Femur (tissue), 1 donor: ENCODE results near the gene ZNF777.
"Not testable (repeated sequence)": the region's sequence is repeated elsewhere in the genome, so short reads cannot be mapped to it uniquely, and the experiment has no call there.

Experiments
- DNase-seq: peaks from one replicate; pipeline ENCODE4 v3.0.0-alpha.2; 2017

ZNF777 gene

DNA sequence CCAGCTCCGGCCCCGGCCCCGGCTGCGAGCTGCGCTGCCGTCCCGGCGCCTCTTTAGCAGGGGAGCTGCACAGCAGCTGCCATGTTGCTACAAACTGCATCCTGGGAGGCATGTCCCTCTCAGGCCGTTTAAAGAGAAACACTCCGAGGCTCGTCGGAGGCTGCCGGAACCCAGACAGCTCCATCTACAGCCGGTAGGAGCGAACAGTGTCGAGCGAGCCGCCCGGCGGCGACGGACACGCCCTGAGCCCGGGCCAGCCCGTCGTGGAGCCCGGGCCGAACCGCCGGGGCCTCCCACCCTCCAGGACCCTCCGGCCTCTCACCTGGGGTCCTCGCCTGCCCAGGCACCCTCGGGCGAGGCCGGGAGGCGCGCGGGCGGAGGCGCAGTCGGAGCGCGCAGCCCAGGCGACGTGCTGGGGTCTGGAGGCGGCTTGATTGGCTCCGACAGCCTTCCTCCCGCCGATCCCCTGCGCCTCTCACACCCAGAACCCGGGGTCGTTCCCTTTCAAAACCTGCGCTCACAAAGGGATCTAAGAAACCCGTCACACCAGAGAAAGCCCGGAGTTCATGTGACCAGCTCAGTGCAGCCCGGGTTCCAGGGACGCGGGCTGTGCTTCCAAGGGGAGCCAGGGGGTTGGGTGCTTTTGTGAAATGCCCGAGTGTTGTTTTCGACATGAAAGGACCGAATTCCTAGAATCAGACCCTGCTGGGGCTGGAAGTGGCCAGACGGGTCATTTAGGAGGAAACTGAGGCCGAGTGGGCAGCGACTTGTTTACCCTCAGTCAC lies at the start of gene ZNF777:
TSS of gene ZNF777 (minus strand) at position 570 of the 785 bp plus-strand sequence. CDS start 5,040 bp downstream, outside the sequence.
- peak; percentile 91 for DNase-seq

- no peak for DNase-seq
Measured at GRCh38 chr7:149510248-149510647, 49.4 kb upstream of the ZNF777 start.

DNA sequence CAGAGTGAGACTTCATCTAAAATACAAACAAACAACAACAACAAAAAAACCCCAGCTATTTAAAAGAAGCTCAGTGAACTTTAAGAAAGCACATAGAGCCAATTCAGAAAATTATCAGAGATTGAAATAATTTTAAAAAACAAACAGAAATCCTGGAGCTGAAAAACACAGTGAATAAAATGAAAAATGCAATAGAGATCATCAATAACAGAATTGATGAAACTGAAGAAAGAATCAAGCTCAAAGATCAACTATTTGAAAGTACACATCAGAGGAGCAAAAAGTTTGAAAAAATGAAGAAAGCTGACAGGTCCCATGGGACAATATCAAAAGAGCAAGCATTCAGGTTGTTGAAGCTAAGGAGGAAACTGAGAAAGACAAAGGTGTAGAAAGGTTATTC lies 48.9 kb upstream of the ZNF777 start:
- no peak for DNase-seq

DNA sequence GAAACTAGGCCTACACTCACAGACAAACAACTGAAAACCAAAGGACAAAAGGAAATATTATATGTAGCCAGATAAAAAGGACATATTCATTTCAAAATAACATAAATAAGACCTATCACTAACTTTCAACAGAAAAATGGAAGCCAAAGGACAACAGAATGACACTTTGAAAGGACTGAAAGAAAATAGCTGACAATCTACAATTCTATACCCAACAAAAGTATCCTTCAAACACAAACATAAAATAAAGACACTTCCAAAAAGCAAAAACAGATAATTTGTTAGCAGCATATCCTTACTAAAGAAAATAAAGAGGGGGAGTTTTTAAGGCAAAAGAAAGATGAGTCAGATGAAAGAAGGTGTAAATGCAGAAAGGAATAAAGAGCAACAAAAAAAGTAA lies 44.7 kb upstream of the ZNF777 start:
- no peak for DNase-seq

DNA sequence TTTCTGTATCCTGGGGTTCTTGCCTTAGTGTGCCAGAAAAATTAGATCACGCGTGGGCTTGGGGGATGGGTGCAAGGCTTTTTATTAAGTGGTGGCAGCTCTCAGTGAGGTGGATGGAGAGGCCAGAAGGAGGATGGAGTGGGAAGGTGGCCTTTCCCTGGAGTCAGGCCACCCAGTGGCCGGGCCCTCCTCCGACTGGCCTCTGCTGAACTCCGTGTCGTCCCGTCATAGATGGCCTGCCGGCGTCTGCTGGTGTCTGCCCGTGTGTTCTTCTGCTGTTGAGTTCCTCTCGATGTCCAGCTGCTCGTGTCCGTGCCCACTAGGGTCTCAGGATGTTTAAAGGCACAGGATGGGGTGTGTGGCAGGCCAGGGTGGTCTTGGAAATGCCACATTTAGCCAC lies 40.8 kb upstream of the ZNF777 start:
- DNase-seq, result no peak

GRCh38 chr7:149500910-149501309 lies 40.0 kb upstream of the ZNF777 start:
- no peak for DNase-seq

DNA sequence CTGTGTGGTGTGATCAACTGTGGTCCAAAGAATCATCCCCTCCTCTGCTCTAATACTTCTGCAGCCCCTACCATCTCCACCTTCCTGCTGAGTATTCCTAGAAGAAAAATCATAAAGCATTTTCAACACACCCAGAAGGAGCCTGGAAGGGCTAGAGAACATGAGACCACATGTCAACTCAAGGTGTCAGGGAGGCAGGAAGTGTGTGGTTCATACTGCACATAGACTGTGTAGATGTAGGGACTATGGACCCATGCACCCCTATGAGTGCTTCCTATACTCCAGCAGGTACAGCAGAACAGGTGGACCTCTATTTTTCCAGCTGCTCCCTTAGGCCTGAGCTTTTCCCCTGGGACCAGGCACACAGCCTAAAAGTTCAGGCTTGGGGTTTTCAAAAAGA lies 39.3 kb upstream of the ZNF777 start:
- no peak for DNase-seq

- no peak for DNase-seq
Measured at GRCh38 chr7:149498811-149499210, 37.9 kb upstream of the ZNF777 start.

- DNase-seq, result peak; percentile 86
Measured at GRCh38 chr7:149497467-149498261, 36.8 kb upstream of the ZNF777 start, which contains the start of gene ZNF746. TSS of gene ZNF746 (minus strand) at chr7:149497809. CDS start at chr7:149497536, 273 bp downstream.

DNA sequence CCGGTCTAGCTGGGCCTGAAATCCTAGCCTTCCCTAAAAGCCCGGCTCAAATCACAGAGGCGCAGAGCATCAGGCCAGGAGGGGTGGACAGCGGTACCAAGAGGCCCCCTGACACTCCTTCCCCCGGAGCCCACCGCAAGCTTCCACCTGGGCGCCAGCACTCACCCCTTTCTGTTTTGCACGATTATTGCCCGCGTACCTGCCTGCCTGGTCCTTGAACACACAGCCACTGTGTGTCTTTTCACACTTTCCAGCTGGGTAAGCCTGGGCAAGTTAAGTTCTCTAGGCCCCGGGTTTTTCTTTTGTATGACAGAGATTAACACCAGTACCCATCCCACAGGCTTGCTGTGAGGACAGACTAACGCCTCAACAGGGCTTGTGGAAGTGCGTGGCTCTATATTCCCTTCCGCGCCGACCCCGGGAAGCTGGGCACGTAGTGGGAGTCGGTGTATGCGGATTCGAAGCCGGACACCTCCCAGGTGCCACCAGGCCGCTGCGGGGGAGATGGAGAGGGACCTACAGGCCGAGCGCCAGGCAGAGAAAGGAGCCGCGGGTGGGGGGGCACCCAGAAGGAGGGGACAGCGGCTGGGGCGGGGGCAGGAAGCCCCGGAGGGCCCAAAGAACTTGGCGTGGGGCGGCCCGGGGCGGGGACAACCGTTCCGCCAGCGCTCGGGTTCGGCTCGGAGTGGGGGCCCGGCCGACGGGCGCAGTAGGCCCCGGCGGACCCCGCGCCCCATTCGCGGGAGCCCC lies 36.0 kb upstream of the ZNF777 start:
- DNase-seq, result peak; percentile 65

DNA sequence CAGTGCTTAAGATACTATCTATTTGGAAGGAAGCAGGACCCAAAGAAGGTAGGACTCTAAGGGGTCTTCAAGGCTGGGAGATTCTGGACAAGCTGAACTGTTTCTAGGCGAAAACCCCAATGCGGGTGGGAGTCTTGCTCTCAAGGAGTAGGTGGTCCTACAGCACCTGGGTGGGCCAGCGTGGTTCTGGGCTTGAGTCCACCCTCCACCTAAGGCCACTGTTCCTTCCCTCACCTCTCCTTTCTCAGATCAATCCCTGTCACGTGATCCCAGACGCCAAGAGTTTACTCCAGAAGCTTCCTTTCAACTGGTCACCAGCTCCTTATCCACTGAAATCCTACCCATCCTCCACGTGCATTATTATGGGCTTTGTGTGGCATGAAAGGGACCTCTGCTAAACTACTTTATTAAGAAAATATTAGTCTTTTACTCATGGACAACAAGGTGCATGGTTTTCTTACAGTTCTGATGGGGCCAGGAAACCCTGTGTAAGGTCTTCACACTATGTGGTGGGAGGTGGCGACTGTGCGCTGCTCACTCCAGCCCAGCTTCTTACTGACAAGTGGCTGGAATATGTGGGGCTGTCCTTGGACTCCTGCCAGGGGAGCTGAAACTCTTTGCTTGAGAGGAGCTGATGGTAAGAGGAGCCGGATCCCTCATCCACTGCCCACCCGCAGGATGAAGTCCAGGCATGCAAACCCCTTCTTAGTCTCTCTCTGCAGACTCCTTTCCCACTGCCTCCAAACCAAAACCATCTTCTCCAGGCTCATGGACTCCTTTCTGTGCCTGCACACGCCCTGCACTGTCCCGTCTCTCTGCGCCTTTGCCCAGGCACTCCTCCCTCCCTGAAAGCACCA lies 35.2 kb upstream of the ZNF777 start:
- peak; percentile 83 for DNase-seq

GRCh38 chr7:149494738-149495368 lies 34.0 kb upstream of the ZNF777 start:
- DNase-seq, result no peak

- DNase-seq, result not testable (repeated sequence)
Measured at GRCh38 chr7:149493975-149494374, 33.1 kb upstream of the ZNF777 start.

DNA sequence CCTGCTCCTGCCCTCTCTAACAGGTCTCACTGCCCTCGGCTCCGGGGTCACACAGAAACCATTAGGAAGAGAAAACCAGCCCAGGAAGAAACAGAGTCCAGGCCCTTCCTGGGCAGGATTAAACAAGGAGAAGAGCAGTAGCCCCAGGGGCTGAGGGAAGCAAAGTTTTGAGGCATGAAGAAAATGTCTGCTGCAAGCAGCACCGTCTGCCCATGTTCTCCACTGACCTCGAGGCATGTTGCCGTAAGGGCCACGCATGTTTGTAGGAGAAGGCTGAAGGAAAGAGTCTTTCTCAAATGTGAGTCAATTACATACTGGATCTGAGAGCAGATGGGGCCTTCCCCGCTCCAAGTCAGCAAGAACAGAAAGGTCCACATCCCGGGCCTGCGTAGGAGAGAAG lies 32.5 kb upstream of the ZNF777 start:
- DNase-seq, result no peak

DNA sequence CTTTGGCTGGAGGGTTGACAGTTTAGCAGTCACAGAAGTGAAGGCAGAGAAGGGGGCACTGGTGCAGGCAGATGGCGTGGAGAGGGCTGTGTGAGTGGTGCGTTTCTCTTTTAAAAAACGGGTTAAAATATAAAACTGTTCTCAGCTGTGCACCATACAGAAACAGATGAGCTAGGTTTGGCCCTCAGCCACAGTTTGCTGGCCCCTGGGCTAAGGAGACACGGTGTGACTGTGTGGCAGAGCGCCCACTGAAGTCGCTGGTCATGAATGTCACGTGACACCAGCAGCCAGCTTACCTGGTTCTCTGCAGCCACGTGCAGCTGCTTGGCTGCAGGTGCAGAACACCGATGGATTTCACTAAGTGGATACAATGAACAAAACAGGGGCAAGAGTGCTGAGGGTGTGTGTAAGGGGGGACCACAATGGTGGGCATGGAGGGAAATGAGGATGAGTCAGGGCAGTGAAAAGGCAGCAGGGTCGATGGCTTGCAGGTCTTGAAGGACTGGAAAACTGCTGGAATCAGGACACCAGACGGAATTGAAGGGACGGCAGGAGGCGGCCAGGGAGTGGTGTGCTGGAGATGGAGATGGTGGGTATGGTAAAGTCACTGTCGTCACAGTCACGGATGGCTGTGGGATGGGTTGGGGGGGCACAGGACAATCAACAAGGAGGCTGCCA lies 29.4 kb upstream of the ZNF777 start:
- no peak for DNase-seq

DNA sequence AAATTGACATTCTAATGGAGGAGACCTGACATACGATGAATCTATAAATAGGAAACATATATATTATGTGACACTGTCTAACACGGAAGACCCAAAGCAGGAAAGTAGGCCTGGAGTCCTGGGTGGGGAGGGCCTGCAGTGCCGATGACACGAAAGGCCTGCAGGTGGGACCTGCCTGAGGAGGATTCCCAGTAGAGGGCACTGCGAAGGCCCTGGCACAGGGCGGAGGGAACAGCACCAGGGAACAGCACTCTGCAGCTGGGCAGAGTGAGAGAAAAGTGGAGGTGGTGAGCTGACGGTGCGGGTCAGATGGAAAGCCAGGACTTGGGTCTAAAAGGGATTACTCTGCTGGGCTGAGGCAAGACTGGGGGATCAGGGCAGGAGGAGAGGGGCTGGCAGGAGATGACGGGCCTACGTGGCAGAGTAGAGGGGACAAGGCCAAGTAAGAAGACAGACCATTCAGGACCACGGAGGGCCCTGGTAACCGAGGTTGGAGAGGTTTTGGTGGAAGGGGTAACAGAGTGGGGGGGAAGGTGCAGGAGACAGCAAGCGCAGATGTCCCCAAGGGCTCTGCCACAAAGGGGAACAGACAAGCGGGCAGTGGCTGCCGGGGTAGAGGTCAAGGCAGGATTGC lies 28.6 kb upstream of the ZNF777 start:
- DNase-seq, result no peak

DNA sequence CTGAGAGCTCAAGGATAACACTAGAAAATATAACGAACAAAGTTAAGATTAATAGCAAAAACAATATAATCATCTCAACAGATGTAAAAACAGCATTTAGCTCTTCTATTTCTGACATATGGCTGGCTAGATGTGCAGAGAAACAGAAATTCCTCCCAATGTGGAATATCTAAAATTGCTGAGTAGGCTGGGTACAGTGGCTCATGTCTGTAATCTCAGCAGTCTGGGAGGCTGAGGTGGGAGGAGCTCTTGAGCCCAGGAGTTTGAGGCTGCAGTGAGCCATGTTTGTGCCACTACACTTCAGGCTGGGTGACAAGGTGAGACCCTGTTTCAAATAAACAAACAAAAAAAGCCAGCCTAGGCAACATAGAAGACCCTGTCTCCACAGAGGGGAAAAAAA lies 18.7 kb upstream of the ZNF777 start:
- no peak for DNase-seq

- no peak for DNase-seq
Measured at GRCh38 chr7:149478754-149479153, 17.9 kb upstream of the ZNF777 start.

DNA sequence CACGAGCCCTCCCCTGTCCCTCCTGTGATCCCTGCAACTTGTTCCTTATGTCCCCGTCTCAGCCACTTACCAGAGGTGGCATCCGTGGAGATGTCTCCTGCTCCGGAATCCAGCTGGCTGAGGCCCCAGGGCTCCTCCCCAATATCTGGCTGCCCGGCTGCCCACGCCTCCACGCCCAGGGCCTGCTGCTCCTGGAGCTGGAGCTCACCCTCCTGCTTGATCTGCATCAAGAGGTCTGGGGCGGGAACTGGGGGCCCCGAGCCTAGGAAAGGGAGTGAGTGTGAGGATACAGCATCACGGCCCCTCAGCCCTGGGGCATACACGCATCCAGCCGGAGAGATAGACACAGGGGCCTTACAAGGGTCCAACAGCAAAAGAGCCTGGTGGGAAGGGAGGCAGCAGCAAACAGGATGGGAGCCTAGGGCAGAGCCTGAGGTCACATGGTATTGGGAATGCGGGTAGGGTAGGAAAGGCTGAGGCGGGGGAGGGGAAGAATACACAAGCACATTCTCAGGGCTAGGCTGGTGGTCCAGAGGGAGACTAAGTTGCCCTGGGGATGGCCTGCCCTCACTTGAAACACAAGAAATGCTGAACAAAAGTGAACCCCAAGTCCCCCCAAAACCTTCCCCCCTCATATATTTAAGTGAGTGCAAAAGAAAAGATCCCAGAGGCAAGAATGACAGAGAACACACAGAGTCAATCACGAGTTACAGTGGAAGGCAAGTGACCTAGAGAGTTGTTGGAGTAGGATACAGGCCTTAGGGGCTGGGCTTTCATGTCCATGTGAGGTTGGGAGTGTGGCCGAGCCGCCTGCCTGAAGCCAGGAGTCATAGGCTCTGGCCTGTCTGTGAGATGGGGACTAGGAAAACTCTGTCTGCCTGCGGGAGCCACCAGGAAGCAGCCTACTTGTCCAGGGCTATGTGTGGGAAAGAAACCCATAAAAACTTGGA lies 16.9 kb upstream of the ZNF777 start:
- no peak for DNase-seq

- no peak for DNase-seq
Measured at GRCh38 chr7:149476791-149477190, 15.9 kb upstream of the ZNF777 start.
